HG03064 (cell line): ENCODE results near the gene RAB12.
"Not testable (repeated sequence)": the region's sequence is repeated elsewhere in the genome, so short reads cannot be mapped to it uniquely, and the experiment has no call there.

Source experiments
- ATAC-seq: cut with Tn5 transposase; IDR thresholded peaks from one replicate; pipeline ENCODE4 v1.9.1; 2021; ENCODE audit warnings: low read depth; ENCODE audit not compliant: unreplicated experiment

Gene RAB12

GRCh38 chr18:8639762-8640161, 30.5 kb downstream of the RAB12 start:
- no peak for ATAC-seq

DNA sequence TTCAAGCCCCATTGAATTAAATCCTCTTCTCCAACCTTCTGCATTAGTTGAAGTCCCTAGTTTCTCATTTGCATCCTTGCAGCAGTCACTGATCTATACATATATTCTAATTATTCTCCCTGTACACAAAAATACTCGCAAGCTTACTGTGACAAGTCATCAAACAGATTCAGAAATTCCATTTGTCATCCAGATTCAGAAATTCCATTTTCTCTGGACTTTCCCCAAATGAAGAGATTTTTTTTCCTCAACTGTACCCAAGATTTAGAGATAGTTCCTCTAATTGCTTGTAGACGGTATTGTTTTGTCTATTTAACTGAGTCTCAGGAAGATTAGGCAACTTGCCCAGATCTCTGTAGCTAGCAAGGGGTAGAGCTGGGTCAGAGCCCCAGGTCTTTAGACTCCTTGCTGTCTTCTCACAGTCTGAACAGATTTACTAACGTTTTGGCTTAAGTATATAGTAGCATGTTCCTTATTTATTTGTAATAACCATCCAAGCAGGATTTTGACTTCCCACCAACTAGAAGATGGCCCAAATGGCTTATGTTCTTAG, 34.2 kb downstream of the RAB12 start:
- no peak for ATAC-seq

DNA sequence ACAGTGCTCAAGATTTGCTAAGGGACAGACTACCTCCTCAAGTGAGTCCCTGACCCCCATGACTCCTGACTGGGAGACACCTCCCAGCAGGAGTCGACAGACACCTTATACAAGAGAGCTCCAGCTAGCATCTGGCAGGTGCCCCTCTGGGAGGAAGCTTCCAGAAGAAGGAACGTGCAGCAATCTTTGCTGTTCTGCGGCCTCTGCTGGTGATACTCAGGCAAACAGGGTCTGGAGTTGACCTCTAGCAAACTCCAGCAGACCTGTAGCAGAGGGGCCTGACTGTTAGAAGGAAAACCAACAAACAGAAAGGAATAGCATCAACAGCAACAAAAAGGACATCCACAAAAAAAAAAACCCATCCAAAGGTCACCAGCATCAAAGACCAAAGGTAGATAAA, 38.1 kb downstream of the RAB12 start:
- ATAC-seq = not testable (repeated sequence)

- ATAC-seq = not testable (repeated sequence)
These were observed 42.4 kb downstream of the RAB12 start for GRCh38 chr18:8651478-8652261.

DNA sequence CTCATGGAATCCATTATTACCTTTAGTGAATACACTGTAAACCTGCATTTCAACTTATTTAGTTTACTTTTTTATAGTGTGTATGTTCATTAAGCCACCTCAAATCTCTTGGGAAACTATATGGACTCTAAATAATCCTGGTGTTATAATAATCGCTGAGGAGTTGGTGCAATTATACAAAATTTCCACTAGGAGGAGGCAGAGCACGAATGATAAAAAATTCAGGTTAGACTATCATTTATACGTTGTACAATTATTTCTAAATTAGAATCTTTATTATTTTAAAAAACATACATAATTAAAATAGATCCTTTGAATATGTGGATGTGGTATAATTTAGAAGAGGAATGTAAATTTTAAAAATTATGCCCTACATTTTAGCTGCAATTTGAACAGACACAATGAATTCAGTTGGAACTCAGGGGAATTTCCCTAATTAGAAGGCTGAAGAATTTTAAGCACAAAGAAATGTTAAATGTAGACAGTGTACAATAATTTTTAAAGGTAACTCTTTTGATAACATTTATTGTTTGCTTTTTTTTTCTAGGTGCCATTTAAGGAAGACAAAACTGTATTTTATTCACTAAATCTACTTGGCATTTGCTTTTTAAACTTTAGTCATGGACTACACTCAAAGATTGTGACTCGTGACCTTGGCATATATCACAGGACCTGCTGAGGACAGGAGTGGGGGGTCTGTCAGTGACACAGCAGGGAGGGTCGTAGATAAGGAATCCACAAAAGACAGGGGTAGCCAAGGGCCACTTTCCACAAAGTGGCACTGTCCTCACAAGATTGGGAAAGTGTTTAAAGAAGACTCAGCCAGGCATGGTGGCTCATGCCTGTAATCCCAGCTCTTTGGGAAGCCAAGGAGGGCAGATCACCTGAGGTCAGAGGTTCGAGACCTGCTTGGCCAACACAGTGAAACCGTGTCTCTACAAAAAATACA, 45.5 kb downstream of the RAB12 start:
- no peak for ATAC-seq

DNA sequence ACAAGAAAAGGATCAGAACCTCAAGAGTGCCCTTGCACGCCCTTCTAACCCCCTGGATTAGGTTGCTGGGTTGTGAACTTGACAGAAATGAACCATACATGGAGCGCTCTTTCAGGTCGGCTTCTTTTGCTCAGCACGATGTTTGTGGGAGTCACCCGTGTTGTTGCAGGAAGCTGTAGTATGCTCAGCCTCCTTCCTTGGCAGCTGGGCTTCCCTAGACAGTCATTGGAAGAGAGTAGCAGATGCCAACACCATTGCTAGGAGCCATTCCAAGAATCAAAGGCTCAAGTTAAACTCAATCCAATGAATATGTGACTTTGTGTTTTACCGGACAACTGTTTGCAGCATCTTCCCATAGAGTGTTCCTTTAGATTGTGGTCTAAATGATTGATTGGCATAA, 47.0 kb downstream of the RAB12 start:
- ATAC-seq = no peak

DNA sequence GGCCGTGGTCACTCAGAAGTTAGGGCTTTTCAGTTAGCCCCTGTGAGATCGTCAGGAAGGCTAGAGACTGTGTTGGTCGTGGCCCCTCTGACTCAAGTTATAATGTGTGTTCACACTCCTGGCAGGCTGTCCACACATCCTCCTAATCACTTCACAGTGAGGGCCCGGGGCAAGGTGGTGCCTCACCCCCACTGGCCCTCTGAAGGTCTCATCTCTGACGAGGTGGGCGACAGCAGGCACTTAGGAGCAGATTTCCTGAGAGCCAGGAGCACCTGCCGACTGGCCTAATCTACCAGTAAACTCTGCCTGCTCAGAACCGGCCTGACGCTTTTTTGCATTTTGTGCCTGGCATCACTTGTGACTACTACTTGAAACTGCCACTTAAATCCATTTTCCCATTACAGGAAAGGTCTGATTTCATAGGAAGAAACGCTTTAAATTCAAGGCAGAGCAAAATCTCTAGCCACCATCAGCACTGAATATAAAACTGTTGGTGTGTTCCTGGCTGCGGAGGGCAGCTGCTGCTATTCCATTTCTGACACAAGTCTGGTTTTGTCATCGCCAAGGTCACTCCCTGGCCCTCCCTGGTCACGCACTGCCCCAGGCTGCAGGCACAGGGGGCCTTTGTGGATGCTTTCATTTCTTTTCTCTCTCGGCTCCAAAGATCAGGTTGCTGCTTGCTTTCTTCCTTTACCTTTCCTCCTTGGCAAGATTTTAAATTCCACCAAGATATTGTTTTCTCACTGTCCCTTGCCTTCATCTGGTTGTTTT, 48.0 kb downstream of the RAB12 start:
- no peak for ATAC-seq

DNA sequence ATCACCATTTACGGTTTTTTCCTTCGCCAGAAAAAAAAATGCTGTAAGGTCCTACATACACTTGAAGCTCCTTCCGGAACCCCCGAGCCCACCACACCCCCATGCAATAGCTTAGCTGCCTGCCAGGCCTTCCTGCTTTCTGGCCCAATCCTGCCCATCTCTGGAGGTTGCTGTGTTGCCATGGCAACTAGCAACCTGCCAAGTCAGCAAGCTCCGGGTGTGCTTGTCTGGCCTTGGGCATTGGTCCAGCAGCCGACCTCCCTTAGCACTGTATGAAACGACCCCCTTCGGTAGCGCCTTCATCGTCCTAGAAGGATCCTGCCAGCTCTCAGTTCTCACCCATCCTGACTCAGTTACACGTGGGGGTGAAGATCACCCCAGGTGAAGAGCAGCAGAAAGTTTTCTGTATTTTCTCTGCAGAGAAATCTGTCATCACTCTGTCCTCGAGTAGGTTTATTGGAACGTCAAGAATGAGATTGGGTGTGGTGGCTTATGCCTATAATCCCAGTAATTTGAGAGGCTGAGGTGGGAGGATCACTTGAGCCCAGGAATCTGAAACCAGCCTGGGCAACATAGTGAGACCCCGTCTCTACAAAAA, 48.7 kb downstream of the RAB12 start:
- ATAC-seq = no peak

- ATAC-seq = no peak
These were observed 49.7 kb downstream of the RAB12 start for GRCh38 chr18:8658858-8659485.

GRCh38 chr18:8659609-8660242, 50.5 kb downstream of the RAB12 start:
- ATAC-seq = no peak

- ATAC-seq = no peak
These were observed 51.1 kb downstream of the RAB12 start for GRCh38 chr18:8660316-8660715.

DNA sequence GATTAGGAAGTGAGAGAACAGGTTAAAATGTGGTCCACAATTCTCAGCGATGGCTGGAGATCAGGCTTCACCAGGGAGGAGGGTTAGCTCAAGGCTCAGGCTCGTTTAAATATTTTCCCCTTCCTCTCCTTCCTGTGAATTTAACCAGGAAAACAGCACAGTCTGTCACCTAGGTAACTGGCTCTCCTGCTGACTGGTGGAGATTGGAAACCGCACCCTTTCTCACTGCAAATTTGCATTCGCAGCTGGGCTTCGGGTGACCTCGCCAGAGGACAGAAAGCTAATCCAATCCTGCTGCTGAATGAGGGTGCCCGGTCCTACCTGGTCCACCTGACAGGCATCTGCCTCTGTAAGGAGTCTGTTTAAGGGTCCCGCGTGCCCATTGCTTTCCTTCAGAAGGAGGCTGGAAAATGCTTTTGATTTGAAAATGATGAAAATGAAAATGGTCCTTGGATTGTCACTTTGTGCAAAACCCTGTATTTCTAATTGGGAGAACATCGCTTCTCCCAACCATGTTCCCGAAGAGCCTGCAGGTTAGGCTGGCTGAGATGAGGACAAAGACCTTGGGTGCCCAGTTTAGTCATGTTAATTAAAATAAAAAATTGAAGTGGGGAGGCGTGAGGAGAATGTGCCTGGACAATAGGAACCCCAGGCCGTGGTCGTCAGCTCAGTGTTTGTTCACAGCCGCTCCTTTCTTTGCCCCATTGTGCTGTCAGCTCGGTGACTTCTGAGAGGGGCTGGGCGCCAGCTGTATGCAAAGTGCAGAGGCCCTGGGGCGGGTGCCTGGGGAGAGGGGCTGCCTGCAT, 52.7 kb downstream of the RAB12 start:
- no peak for ATAC-seq

- ATAC-seq = no peak
These were observed 53.5 kb downstream of the RAB12 start for GRCh38 chr18:8662560-8663255.

- no peak for ATAC-seq
These were observed 58.6 kb downstream of the RAB12 start for GRCh38 chr18:8667846-8668245.

- ATAC-seq = no peak
These were observed 59.1 kb downstream of the RAB12 start for GRCh38 chr18:8668381-8668780.

- no peak for ATAC-seq
These were observed 60.3 kb downstream of the RAB12 start for GRCh38 chr18:8669571-8669970.

- ATAC-seq = peak; percentile 84
These were observed 64.3 kb downstream of the RAB12 start for GRCh38 chr18:8673256-8674209.
